Measurements from ENCODE around the gene CCDC136. TPM values are rescaled to one million over a fixed set of nuclear protein-coding genes. Genes with fewer than 3 reads are reported as not detected.
A peak's percentile ranks its signal among the peaks of the same experiment; 100 is the strongest.

Gene CCDC136
- total RNA-seq, 1 experiment from 2014 or later: 1.1 TPM

DNA sequence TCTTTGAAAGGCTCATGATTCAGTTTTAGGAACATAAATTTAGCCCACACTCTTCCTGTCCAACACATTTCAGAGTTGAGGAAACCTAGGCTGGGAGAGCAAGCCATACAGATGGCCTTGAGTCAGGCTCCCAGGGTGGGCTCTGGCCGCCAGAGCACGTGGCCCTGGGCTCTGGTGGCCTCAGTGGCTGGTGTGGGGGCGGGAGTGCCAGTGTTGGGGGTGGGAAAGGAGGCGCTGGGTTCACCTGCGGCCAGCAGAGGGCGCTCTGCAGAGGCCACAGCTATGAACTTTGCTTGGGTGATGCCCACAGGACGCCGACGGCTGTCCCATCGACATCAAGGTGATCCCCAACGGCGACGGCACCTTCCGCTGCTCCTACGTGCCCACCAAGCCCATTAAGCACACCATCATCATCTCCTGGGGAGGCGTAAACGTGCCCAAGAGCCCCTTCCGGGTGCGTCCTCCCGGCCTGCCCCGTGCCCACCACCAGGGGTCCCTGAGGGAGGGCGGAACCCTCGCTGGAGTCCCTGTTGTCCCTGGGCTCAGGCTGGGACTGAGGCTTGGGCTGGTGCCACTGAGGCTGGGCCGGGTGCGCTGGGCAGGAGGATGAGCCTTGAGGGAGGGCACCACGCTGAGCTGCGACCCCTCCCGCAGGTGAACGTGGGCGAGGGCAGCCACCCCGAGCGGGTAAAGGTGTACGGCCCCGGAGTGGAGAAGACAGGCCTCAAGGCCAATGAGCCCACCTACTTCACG lies 50.3 kb downstream of the CCDC136 start:
- TF ChIP-seq POLR2AphosphoS5 (IDR thresholded peaks at IDR 0.05; ENCODE audit: low read depth, low read length): no peak
- TF ChIP-seq, protein P1, sequence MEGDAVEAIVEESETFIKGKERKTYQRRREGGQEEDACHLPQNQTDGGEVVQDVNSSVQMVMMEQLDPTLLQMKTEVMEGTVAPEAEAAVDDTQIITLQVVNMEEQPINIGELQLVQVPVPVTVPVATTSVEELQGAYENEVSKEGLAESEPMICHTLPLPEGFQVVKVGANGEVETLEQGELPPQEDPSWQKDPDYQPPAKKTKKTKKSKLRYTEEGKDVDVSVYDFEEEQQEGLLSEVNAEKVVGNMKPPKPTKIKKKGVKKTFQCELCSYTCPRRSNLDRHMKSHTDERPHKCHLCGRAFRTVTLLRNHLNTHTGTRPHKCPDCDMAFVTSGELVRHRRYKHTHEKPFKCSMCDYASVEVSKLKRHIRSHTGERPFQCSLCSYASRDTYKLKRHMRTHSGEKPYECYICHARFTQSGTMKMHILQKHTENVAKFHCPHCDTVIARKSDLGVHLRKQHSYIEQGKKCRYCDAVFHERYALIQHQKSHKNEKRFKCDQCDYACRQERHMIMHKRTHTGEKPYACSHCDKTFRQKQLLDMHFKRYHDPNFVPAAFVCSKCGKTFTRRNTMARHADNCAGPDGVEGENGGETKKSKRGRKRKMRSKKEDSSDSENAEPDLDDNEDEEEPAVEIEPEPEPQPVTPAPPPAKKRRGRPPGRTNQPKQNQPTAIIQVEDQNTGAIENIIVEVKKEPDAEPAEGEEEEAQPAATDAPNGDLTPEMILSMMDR (IDR thresholded peaks at IDR 0.05): peak; percentile 90
- no peak overlapping the region for H3K4me3 ChIP-seq (ENCODE audit: low read depth in 2 of 2, low read length in 2 of 2)
- H3K27ac ChIP-seq (ENCODE audit: low read length): no peak overlapping the region
- in situ Hi-C loops (cut with HindIII; ENCODE audit: low pct_unique_long_range_greater_than_20kb, low sequenced_read_pairs) (no loop called here), intact Hi-C loops (cut with micrococcal nuclease; ENCODE audit: unreplicated experiment) (no loop called here)
- peak; percentile 49; the same call in 1 of the 2 replicates for ATAC-seq
- CTCF ChIA-PET: interaction anchor here (0.7 to 1.0 kb wide), 2 partner anchors 76 to 80 kb away, joined by 3 read pairs; no protein-coding TSS in a partner anchor
- H3K36me3 ChIP-seq (ENCODE audit: control insufficient read depth, insufficient read depth, low read length): no peaks in the 10 kb centered on the region
- no peaks in the 10 kb centered on the region for H3K9me3 ChIP-seq (ENCODE audit: control insufficient read depth, insufficient read depth, low read depth, low read length)
- BruUV-seq (replicated peaks): no TSS peak
- no peaks in the 10 kb centered on the region for H3K27me3 ChIP-seq (ENCODE audit: control insufficient read depth, insufficient read depth, low read length)
- POLR2A ChIA-PET: no interaction called here
- DNase-seq (ENCODE audit: low read depth, low spot score): no peak
- H3K4me1 ChIP-seq (ENCODE audit: control insufficient read depth, insufficient read depth, low read length): no peaks in the 10 kb centered on the region

DNA sequence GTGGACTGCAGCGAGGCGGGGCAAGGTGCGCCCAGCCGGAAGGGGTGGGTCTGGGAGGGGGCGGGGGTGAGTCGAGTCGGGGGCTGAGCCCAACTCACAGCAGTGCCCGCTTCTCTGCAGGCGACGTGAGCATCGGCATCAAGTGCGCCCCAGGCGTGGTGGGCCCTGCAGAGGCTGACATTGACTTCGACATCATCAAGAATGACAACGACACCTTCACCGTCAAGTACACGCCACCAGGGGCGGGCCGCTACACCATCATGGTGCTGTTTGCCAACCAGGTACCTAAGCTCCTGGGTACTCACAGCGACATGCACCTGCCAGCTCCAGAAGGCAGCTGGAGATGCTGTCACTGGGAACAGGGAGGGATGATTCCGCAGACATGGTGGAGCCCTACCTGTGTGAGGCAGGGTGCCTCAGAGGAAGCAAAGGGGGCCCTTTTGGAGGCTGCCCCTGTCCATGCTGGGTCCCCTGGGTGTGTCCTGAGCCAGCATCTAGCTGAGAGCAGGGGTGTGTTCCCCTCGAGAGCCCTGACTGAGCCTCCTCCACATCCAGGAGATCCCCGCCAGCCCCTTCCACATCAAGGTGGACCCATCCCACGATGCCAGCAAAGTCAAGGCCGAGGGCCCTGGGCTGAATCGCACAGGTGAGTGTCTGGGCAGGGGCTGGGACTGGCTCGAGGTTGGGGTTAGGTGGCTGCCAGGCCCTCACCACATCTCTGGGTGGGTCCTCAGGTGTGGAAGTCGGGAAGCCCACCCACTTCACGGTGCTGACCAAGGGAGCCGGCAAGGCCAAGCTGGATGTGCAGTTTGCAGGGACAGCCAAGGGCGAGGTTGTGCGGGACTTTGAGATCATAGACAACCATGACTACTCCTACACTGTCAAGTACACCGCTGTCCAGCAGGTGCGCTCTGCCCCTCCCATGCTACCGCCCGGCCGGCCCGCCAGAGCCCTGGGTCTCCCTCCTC lies 51.2 kb downstream of the CCDC136 start:
- ChIA-PET POLR2A (no interaction called here), CTCF (interaction anchor here (1.0 kb wide), 1 partner anchor 75 kb away, joined by 3 read pairs; no protein-coding TSS in a partner anchor)
- no peaks in the 10 kb centered on the region for H3K36me3 ChIP-seq (ENCODE audit: control insufficient read depth, insufficient read depth, low read length)
- TF ChIP-seq, protein P2, sequence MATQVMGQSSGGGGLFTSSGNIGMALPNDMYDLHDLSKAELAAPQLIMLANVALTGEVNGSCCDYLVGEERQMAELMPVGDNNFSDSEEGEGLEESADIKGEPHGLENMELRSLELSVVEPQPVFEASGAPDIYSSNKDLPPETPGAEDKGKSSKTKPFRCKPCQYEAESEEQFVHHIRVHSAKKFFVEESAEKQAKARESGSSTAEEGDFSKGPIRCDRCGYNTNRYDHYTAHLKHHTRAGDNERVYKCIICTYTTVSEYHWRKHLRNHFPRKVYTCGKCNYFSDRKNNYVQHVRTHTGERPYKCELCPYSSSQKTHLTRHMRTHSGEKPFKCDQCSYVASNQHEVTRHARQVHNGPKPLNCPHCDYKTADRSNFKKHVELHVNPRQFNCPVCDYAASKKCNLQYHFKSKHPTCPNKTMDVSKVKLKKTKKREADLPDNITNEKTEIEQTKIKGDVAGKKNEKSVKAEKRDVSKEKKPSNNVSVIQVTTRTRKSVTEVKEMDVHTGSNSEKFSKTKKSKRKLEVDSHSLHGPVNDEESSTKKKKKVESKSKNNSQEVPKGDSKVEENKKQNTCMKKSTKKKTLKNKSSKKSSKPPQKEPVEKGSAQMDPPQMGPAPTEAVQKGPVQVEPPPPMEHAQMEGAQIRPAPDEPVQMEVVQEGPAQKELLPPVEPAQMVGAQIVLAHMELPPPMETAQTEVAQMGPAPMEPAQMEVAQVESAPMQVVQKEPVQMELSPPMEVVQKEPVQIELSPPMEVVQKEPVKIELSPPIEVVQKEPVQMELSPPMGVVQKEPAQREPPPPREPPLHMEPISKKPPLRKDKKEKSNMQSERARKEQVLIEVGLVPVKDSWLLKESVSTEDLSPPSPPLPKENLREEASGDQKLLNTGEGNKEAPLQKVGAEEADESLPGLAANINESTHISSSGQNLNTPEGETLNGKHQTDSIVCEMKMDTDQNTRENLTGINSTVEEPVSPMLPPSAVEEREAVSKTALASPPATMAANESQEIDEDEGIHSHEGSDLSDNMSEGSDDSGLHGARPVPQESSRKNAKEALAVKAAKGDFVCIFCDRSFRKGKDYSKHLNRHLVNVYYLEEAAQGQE (IDR thresholded peaks at IDR 0.05; ENCODE audit: insufficient read depth in 1 of 2, low read depth in 2 of 2, low read length in 1 of 2): no peak
- TF ChIP-seq SIN3A (IDR thresholded peaks at IDR 0.05; ENCODE audit: borderline replicate concordance, insufficient read depth, low read depth, low read length) (no peak), TCF7L2 (IDR thresholded peaks at IDR 0.05; ENCODE audit: low read depth, low read length) (no peak), POLR2AphosphoS5 (IDR thresholded peaks at IDR 0.05; ENCODE audit: low read depth, low read length) (no peak)
- TF ChIP-seq, protein P1 (IDR thresholded peaks at IDR 0.05): no peak
- intact Hi-C loops (cut with micrococcal nuclease; ENCODE audit: unreplicated experiment): no loop called here
- no peaks in the 10 kb centered on the region for H3K4me1 ChIP-seq (ENCODE audit: control insufficient read depth, insufficient read depth, low read length)
- no peaks in the 10 kb centered on the region for H3K9me3 ChIP-seq (ENCODE audit: control insufficient read depth, insufficient read depth, low read depth, low read length)
- no peak overlapping the region for H3K4me3 ChIP-seq (ENCODE audit: low read depth in 2 of 2, low read length in 2 of 2)
- ATAC-seq: no peak
- no peaks in the 10 kb centered on the region for H3K27me3 ChIP-seq (ENCODE audit: control insufficient read depth, insufficient read depth, low read length)
- DNase-seq (ENCODE audit: low read depth, low spot score): no peak
- in situ Hi-C loops (cut with HindIII; ENCODE audit: low pct_unique_long_range_greater_than_20kb, low sequenced_read_pairs): no loop called here
- no TSS peak for BruUV-seq (replicated peaks)
- H3K27ac ChIP-seq (ENCODE audit: low read length): no peak overlapping the region

Measured in Panc1 (cell line).